ENCODE data around the gene LHFPL5.
A peak's percentile ranks its signal among the peaks of the same experiment; 100 is the strongest.

Gene LHFPL5

DNA sequence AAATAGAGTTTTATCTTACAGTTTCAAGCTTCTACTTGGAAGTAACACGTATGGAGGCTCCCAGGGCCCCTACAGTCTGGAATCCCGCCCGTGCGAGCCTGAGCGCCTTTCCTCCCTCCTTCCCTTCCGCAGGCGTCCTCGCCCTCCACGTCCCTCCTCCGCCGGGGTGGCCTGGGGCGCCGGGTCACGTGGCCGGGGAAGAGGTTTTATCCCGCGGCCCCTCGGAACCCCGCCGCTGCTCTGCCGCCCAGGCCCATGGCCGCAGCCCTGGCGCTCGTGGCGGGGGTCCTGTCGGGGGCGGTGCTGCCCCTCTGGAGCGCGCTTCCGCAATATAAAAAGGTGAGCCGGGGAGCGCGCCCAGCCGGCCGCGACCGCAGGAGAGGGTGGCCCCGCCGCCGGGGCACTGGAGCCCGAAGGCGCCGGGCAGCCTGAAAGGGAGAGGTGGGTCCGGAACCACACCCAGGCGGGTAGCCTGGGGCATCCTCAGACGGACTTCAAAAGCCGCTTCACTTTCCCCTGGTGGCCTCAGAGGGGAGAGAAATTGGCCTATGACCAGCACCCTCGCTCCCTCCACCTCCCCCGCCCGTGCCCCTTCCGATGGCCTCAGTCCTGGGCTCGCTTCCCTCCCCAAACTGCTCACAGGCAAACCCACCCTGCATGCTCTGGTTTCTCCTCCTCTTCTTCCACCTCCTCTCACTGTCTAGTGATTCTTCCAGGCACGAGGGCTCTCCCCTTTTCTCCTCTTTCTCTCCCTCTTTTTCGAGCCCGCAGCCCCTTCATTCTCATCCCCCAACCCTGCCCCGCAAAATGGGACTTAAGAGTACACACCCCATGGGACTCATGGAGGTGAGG, 28.6 kb upstream of the LHFPL5 start, which contains the start of gene CLPSL2:
TSS of gene CLPSL2 (plus strand) at position 235 of the 852 bp plus-strand sequence. CDS start at position 256, 21 bp downstream.
- 0 out of 2 replicates have a peak, but pooled peaks have one; percentile 5 for TF ChIP-seq EP300 (IDR thresholded peaks at IDR 0.05; ENCODE audit: borderline replicate concordance)
- TF ChIP-seq ZBTB7A (IDR thresholded peaks at IDR 0.05; ENCODE audit: low read depth), result peak; percentile 95
- TF ChIP-seq TAF1 (IDR thresholded peaks at IDR 0.05; ENCODE audit: low read depth), result no peak
- no peak for TF ChIP-seq REST (IDR thresholded peaks at IDR 0.05; ENCODE audit: low read depth)
- no peak for TF ChIP-seq RAD21 (IDR thresholded peaks at IDR 0.05; ENCODE audit: low read depth)
- TF ChIP-seq NFIC (IDR thresholded peaks at IDR 0.05), result no peak
- TF ChIP-seq TEAD4 (IDR thresholded peaks at IDR 0.05), result no peak
- TF ChIP-seq CREB1 (IDR thresholded peaks at IDR 0.05; ENCODE audit: low read depth), result no peak
- TF ChIP-seq MAX (IDR thresholded peaks at IDR 0.05), result peak; percentile 77
- no peak for TF ChIP-seq CEBPB (IDR thresholded peaks at IDR 0.05)
- TF ChIP-seq YY1 (IDR thresholded peaks at IDR 0.05; ENCODE audit: low read depth), result no peak
- TF ChIP-seq, protein P1, sequence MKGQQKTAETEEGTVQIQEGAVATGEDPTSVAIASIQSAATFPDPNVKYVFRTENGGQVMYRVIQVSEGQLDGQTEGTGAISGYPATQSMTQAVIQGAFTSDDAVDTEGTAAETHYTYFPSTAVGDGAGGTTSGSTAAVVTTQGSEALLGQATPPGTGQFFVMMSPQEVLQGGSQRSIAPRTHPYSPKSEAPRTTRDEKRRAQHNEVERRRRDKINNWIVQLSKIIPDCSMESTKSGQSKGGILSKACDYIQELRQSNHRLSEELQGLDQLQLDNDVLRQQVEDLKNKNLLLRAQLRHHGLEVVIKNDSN (IDR thresholded peaks at IDR 0.05), result peak; percentile 92
- TF ChIP-seq FOXM1 (IDR thresholded peaks at IDR 0.05; ENCODE audit: borderline replicate concordance, low read depth), result no peak
- TF ChIP-seq TCF12 (IDR thresholded peaks at IDR 0.05; ENCODE audit: low read depth), result 0 out of 2 replicates have a peak, but pooled peaks have one; percentile 38
- no peak for TF ChIP-seq EGR1 (IDR thresholded peaks at IDR 0.05)

DNA sequence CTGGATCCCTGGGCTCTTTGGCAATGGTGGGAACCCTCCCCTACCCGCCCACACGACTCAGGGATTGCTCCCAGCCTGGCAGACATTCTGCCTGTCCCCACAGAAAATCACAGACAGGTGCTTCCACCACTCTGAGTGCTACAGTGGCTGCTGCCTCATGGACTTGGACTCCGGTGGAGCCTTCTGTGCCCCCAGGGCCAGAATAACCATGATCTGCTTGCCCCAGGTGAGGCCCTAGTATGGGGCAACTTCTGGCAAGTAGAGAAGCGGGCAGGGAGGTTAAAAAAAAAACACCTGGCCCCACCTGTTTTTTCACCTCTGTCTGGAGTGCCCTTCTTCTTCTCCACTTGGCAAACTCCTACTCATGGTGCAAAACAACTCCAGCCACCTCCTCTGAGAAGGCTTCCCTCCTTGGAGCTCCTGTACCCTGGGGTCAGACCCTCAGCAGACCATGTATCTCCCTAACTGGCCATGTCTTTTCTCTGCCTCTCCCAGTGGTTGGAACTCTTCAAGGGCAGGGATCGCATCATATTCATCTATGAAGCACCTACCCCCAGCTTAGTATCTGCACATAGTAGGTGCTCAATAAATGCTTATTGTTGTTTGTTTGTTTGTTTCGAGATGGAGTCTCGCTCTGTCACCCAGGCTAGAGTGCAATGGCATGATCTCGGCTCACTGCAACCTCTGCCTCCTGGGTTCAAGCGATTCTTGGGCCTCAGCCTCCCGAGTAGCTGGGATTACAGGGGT, 27.6 kb upstream of the LHFPL5 start:
- no peak for TF ChIP-seq NFIC (IDR thresholded peaks at IDR 0.05)
- TF ChIP-seq TCF12 (IDR thresholded peaks at IDR 0.05; ENCODE audit: low read depth), result no peak
- TF ChIP-seq REST (IDR thresholded peaks at IDR 0.05; ENCODE audit: low read depth), result no peak
- no peak for TF ChIP-seq ZBTB7A (IDR thresholded peaks at IDR 0.05; ENCODE audit: low read depth)
- no peak for TF ChIP-seq CEBPB (IDR thresholded peaks at IDR 0.05)
- TF ChIP-seq YY1 (IDR thresholded peaks at IDR 0.05; ENCODE audit: low read depth), result no peak
- no peak for TF ChIP-seq TEAD4 (IDR thresholded peaks at IDR 0.05)
- TF ChIP-seq FOXM1 (IDR thresholded peaks at IDR 0.05; ENCODE audit: borderline replicate concordance, low read depth), result no peak
- TF ChIP-seq EGR1 (IDR thresholded peaks at IDR 0.05), result no peak
- TF ChIP-seq, protein P1 (IDR thresholded peaks at IDR 0.05), result no peak
- no peak for TF ChIP-seq MAX (IDR thresholded peaks at IDR 0.05)
- TF ChIP-seq CREB1 (IDR thresholded peaks at IDR 0.05; ENCODE audit: low read depth), result no peak

DNA sequence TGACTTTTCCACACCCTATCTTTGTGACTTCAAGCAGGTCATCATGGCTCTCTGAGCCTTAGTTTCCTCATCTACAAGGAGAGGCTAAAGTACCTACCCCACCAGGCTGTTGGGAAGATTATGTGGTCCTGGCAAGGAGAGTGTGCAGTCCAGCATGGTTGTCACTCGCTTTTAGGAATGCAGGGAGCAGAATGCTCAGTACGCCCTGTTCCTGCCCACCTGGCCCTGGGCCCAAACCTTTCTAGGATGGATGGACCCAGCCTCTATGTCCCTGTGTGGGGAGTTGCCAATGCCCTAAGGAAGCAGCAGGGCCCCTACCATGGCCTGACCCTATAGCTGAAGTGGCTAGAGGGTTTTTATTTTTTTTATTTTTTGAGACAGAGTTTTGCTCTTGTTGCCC, 26.7 kb upstream of the LHFPL5 start:
- TF ChIP-seq CEBPB (IDR thresholded peaks at IDR 0.05), result no peak
- no peak for TF ChIP-seq EGR1 (IDR thresholded peaks at IDR 0.05)
- no peak for TF ChIP-seq TAF1 (IDR thresholded peaks at IDR 0.05; ENCODE audit: low read depth)

GRCh38 chr6:35780719-35781118, 24.4 kb upstream of the LHFPL5 start, which contains the start of gene CLPSL1:
Gene CLPSL1, plus strand, starts transcription at chr6:35781019. Its CDS starts 92 bp downstream, at chr6:35781111.
- TF ChIP-seq, protein P1 (IDR thresholded peaks at IDR 0.05), result no peak
- no peak for TF ChIP-seq TCF12 (IDR thresholded peaks at IDR 0.05; ENCODE audit: low read depth)
- no peak for TF ChIP-seq EP300 (IDR thresholded peaks at IDR 0.05; ENCODE audit: borderline replicate concordance)
- no peak for TF ChIP-seq TEAD4 (IDR thresholded peaks at IDR 0.05)
- no peak for TF ChIP-seq TAF1 (IDR thresholded peaks at IDR 0.05; ENCODE audit: low read depth)
- no peak for TF ChIP-seq NFIC (IDR thresholded peaks at IDR 0.05)
- no peak for TF ChIP-seq YY1 (IDR thresholded peaks at IDR 0.05; ENCODE audit: low read depth)
- TF ChIP-seq EGR1 (IDR thresholded peaks at IDR 0.05), result no peak
- no peak for TF ChIP-seq FOXM1 (IDR thresholded peaks at IDR 0.05; ENCODE audit: borderline replicate concordance, low read depth)
- no peak for TF ChIP-seq ZBTB7A (IDR thresholded peaks at IDR 0.05; ENCODE audit: low read depth)
- no peak for TF ChIP-seq MAX (IDR thresholded peaks at IDR 0.05)

Measured in Ishikawa (cell line).